Dermis microvascular lymphatic vessel endothelial cell (primary cell): ENCODE data around the gene C2orf49. TPM values are rescaled to one million over a fixed set of nuclear protein-coding genes. Genes with fewer than 3 reads are reported as not detected.

Experiments
- DNase-seq, 2 donors: peaks; one replicate each; pipeline versions ENCODE4 v3.0.0 to v3.0.0-alpha.2; 2010; ENCODE audit warnings: low read depth in 2 of 2
- total RNA-seq: library from RNA; depleted of rRNA; stranded (reverse); fragments of >200 nt; gene quantifications from 2 replicates; pipeline ENCODE4 v1.2.1, GENCODE V29; 2014

Gene C2orf49
- total RNA-seq, 1 donor from 2014 or later = 10.3 TPM

GRCh38 chr2:105398336-105399206 is 61.2 kb downstream of the C2orf49 start, which contains the start of gene FHL2:
FHL2 (minus strand) TSS chr2:105399051; CDS start chr2:105386516, 12,535 bp downstream.
- peak; percentile 60 to 87 for DNase-seq

Other genes with a start within 250 kb of the C2orf49 start
- not detected in 2 replicates for gene GPR45, start 95.8 kb upstream of the C2orf49 start, total RNA-seq
- gene TGFBRAP1, start 7.8 kb upstream of the C2orf49 start, total RNA-seq = 33.0 and 57.5 TPM in 2 replicates
- 21.3 and 33.0 TPM in 2 replicates for gene FHL2, start 61.5 kb downstream of the C2orf49 start, total RNA-seq